T-helper 9 cell (primary cell): ENCODE results near the gene ABCC3.

ENCODE experiments used
- DNase-seq: peaks from one replicate; pipeline ENCODE4 v3.0.0-alpha.2; 2020

ABCC3 gene

GRCh38 chr17:50630524-50631194 lies 4.0 kb upstream of the ABCC3 start:
- DNase-seq: peak; percentile 46

GRCh38 chr17:50631195-50631907 lies 3.3 kb upstream of the ABCC3 start:
- no peak for DNase-seq

GRCh38 chr17:50631908-50632571 lies 2.6 kb upstream of the ABCC3 start:
- no peak for DNase-seq

GRCh38 chr17:50632637-50633036 lies 2.0 kb upstream of the ABCC3 start:
- DNase-seq: no peak

GRCh38 chr17:50633683-50634082 lies 998 bp upstream of the ABCC3 start:
- DNase-seq: no peak

GRCh38 chr17:50634915-50635731 lies 442 bp downstream of the ABCC3 start:
- no peak for DNase-seq

- no peak for DNase-seq
Observed at GRCh38 chr17:50635732-50635981, 976 bp downstream of the ABCC3 start.

GRCh38 chr17:50635982-50636803 lies 1.5 kb downstream of the ABCC3 start:
- DNase-seq: no peak

- no peak for DNase-seq
Observed at GRCh38 chr17:50636804-50637195, 2.1 kb downstream of the ABCC3 start.

GRCh38 chr17:50637829-50638605 lies 3.3 kb downstream of the ABCC3 start:
- no peak for DNase-seq

GRCh38 chr17:50638606-50638965 lies 3.9 kb downstream of the ABCC3 start:
- no peak for DNase-seq

- no peak for DNase-seq
Observed at GRCh38 chr17:50638966-50639713, 4.5 kb downstream of the ABCC3 start.

GRCh38 chr17:50640686-50641351 lies 6.1 kb downstream of the ABCC3 start:
- DNase-seq: no peak

GRCh38 chr17:50641357-50641756 lies 6.7 kb downstream of the ABCC3 start:
- DNase-seq: no peak

GRCh38 chr17:50642071-50642721 lies 7.5 kb downstream of the ABCC3 start:
- no peak for DNase-seq

GRCh38 chr17:50642722-50643656 lies 8.3 kb downstream of the ABCC3 start:
- DNase-seq: no peak

- DNase-seq: no peak
Observed at GRCh38 chr17:50645748-50646682, 11.3 kb downstream of the ABCC3 start.

- no peak for DNase-seq
Observed at GRCh38 chr17:50647187-50647586, 12.5 kb downstream of the ABCC3 start.
